Body of pancreas (tissue), 4 donors: ENCODE results near the gene SPDYE5.

ENCODE experiments used
- CTCF ChIP-seq, 7 experiments: fragments of 450-650 bp in 4 of 7; fragments of 200-600 bp in 3 of 7; sonication (generic) in 3 of 7; IDR thresholded peaks; one replicate each; pipeline ENCODE4 v1.5.1; 2016 to 2019; ENCODE audit warnings: antibody characterized with exemption in 7 of 7
- POLR2A ChIP-seq, 3 donors: fragments of 450-650 bp; IDR thresholded peaks; one replicate each; pipeline ENCODE4 v1.6.1; 2016; ENCODE audit warnings: antibody characterized with exemption in 3 of 3, mild to moderate bottlenecking in 2 of 3

DNA sequence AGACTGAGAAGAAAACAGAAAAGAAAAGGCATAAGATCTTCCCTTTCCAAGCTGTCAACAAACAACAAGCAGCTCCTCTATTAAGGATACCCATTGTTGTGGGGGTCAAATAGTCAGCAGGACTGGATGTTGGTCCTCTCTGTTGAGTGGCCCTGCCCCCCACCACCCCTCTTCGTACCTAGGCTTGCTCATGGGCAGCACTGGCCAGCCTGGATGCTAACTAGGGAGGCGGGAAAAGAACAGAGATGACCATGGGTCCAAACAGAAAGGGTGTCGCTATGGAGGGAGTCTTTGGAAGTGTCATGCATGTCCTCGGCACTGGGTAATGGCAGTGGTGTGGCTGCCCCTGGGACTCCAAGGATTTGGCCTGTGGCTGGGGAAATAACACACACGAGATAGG is 45.6 kb downstream of the SPDYE5 start:
- no peak for TF ChIP-seq CTCF (IDR thresholded peaks at IDR 0.05)
- TF ChIP-seq POLR2A (IDR thresholded peaks at IDR 0.05), result no peak
